Colon (tissue), 2 donors: ENCODE measurements around the gene B4GALT1.
"Not testable (repeated sequence)": the region's sequence is repeated elsewhere in the genome, so short reads cannot be mapped to it uniquely, and the experiment has no call there.

Experiments used
- FAIRE-seq: peaks from 2 replicates; lab custom pipeline; 2012; peaks lifted over from hg19 to GRCh38; lab: Jason Lieb, UNC
- donor health status: control.
- donor health status: control.

Gene B4GALT1

DNA sequence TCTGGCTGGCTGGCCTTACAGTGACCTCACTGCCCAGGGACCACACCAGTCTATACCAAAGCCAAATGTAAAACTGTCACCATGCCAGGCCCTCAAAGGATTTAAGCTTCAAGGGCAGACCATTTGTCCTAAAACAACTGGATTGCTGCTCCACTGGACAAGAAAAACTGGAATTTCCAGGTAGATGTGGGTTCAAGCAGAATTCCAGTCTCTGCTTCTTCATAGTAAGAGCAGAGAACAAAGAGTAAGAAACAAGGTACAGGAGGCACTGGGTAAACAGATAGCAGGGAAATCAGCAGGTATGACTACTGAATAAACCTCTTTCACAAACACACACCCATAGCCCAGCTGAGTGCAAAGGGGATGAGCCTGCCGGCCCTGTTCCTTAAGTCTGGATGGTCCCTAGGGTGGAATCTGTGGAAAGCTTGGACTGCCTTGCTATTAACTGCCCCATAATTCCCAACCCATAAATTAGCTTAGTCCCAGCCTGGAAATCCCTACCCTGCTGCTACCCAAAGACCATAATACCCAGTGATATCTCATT lies 5.5 kb downstream of the B4GALT1 start:
- FAIRE-seq, result no peak

GRCh38 chr9:33161011-33161588 lies 6.0 kb downstream of the B4GALT1 start:
- FAIRE-seq, result no peak

DNA sequence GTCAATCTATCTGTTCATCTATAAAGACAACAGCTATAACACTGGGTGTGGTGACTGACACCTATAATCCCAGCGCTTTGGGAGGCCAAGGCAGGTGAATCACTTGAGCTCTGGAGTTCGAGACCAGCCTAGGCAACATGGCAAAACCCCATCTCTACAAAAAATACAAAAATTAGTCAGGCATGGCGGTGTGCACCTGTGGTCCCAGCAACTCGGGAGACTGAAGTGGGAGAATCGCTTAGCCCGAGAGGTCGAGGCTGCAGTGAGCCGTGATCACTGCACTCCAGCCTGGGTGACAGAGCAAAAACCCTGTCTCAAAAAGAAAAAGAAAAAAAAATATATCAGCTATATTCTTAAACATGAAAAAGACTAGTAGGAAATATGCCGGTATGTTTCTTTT lies 6.7 kb downstream of the B4GALT1 start:
- not testable (repeated sequence) for FAIRE-seq

- no peak for FAIRE-seq
Observed at GRCh38 chr9:33159777-33160127, 7.4 kb downstream of the B4GALT1 start.

DNA sequence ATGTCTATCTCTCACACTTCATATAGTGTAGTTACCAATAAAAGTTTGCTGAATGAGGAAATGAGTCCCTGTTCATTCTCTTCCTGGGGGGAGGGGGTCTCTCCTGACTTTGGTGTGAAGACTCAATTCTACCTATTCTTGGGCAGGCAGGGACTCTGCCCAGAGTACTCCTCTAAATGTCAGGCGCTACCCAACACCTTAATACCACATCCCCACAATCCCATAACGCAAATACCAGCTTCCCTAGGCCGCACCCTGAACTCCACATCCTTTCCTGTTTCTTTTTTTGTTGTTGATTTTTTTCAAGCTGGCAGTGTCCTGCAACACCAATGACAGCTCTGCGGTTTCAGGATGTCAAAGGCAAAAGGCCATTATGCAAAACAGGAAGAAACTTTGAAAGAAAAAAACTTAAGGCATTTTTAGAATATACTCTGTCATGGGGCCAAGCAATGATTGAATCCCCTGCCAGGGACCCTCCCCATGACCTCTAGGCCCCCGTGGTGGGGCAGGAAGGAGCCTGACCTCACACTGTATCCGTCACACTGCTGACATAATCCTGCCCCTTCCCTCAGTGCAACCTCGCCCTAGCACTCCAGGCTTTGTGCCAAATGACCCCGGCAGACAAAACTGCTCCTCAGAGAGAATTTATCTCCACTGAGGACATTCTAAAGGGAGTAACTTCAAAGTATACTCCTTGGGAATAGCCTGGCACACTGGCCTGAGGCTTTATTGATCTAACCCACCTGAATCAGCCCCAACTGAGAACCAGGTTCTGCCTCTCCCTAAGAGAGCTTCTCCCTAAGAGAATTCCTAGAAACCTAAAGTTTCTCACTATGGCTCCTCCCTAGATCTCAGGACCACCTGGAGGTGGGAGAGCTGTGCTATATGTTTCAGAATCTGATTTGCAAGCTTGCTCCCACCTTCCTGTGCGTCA lies 8.0 kb downstream of the B4GALT1 start:
- FAIRE-seq, result no peak

GRCh38 chr9:33157960-33158842 lies 8.9 kb downstream of the B4GALT1 start:
- no peak for FAIRE-seq

GRCh38 chr9:33155393-33155792 lies 11.7 kb downstream of the B4GALT1 start:
- no peak for FAIRE-seq

- no peak for FAIRE-seq
Observed at GRCh38 chr9:33154371-33154770, 12.8 kb downstream of the B4GALT1 start.

GRCh38 chr9:33153666-33154065 lies 13.5 kb downstream of the B4GALT1 start:
- no peak for FAIRE-seq

GRCh38 chr9:33153001-33153400 lies 14.1 kb downstream of the B4GALT1 start:
- FAIRE-seq, result no peak

GRCh38 chr9:33151601-33152000 lies 15.5 kb downstream of the B4GALT1 start:
- no peak for FAIRE-seq

DNA sequence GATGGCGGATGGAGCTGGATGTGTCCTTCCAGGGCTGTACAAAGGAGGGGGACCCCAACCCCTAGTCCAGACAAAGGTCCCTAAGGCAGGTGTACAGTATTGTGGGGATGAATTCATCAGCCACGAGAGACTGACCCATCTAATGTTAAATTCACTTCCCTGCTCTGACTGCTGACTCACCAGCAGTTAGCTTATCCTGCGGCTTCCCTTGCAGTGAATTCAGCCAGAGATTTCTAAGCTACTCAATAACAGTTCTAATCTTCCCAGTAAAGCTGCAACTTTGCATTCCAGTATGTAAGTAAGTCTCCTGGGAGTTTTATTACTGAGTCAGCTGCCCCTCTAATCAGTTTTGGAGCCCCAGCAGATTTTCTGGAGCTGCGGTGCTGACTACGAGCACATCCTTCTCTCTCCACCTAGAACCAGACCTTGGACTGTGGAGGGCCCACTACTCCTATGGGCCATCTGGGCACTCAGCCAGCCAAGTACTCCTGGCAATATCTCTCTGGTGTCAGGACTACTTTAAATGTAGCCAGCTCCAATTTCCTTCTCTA lies 16.1 kb downstream of the B4GALT1 start:
- no peak for FAIRE-seq

GRCh38 chr9:33148367-33149014 lies 18.6 kb downstream of the B4GALT1 start:
- no peak for FAIRE-seq

DNA sequence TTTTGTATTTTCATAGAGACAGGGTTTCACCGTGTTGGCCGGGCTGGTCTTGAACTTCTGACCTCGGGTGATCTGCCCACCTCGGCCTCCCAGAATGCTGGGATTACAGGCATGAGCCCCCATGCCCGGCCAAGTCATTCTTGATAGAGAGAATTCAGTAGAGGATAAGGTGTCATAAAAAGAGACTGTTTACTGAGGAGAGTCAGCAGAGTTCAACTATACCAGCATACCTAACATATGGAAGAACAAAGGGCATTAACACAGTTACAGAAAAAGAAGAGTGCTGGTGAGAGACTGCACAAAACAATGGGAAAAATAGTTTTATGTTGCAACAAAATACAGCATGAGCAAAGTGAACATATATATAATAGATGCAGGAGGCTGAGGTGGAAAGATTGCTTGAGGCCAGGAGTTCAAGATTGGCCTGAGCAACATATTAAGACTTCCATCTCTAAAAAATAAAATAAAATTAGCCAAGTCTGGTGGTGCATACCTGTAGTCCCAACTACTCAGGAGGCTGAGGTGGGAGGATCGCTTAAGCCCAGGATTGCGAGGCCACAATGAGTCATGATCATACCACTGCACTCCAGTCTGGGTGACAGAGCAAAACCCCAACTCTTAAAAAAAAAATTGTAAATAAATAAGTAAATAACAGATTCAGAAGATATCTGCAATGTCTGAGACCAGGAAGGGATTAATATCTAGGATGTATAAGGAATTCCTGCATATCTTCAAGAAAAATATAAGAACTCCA lies 19.5 kb downstream of the B4GALT1 start:
- no peak for FAIRE-seq

DNA sequence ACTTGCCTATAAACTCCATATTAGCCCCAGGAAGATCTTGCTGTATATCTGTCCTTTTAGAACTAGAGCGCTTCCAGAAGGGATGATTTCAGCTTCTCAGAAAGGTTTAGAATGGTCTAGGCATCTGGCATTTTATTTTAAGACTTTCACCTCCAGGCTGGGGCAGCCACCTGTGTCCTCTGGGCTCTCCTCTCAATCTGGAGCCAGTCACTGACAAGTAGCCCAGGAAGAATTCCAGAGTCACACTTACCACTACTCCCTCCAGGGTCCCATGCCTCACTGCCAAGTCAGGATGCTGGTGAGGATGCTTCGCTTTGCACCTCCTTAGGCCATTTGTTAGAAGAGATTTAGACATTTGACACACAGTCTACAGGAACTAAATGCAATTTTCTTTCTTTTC lies 20.8 kb downstream of the B4GALT1 start:
- no peak for FAIRE-seq

GRCh38 chr9:33144551-33144950 lies 22.6 kb downstream of the B4GALT1 start:
- FAIRE-seq, result no peak

GRCh38 chr9:33143241-33143661 lies 23.9 kb downstream of the B4GALT1 start:
- FAIRE-seq, result no peak

DNA sequence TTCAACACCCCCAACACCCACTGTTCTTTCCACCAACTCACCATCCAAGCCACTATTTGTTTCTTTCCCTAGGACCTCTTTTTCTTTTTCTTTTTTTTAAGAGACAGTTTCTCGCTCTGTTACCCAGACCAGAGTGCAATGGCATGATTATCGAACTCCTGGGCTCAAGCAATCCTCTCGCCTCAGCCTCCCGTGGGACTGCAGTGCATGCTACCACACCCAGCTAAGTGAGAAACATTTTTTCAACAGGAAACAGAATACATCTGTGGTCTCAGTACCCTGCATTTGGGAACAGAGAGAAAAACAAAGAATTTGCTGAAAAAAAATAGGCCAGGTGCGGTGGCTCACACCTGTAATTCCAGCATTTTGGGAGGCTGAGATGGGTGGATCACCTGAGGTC lies 24.6 kb downstream of the B4GALT1 start:
- no peak for FAIRE-seq

- no peak for FAIRE-seq
Observed at GRCh38 chr9:33140401-33141360, 26.5 kb downstream of the B4GALT1 start.
